Glutamatergic neuron (in vitro differentiated cells): ENCODE measurements around the gene KIAA0753. TPM values are rescaled to one million over a fixed set of nuclear protein-coding genes. Genes with fewer than 3 reads are reported as not detected.

ENCODE experiments used
- DNase-seq: peaks from one replicate; pipeline ENCODE4 v3.0.0; 2022
- H3K27ac Mint-ChIP-seq: one replicate; pipeline ENCODE4 v1.8.0; 2020; ENCODE audit warnings: mild to moderate bottlenecking, mixed read lengths, inconsistent platforms; ENCODE audit not compliant: unreplicated experiment
- H3K27me3 Mint-ChIP-seq: one replicate; pipeline ENCODE4 v1.8.0; 2020; ENCODE audit warnings: mild to moderate bottlenecking, moderate library complexity, mixed read lengths, inconsistent platforms; ENCODE audit not compliant: unreplicated experiment
- H3K36me3 Mint-ChIP-seq: one replicate; pipeline ENCODE4 v1.8.0; 2020; ENCODE audit warnings: mild to moderate bottlenecking, mixed read lengths, inconsistent platforms; ENCODE audit not compliant: unreplicated experiment
- H3K4me1 Mint-ChIP-seq: one replicate; pipeline ENCODE4 v1.8.0; 2020; ENCODE audit warnings: mild to moderate bottlenecking, low read depth, mixed read lengths, inconsistent platforms; ENCODE audit not compliant: unreplicated experiment
- H3K4me3 Mint-ChIP-seq: one replicate; pipeline ENCODE4 v1.8.0; 2020; ENCODE audit warnings: mild to moderate bottlenecking, mixed read lengths, inconsistent platforms; ENCODE audit not compliant: unreplicated experiment
- H3K9me3 Mint-ChIP-seq: one replicate; pipeline ENCODE4 v1.8.0; 2020; ENCODE audit warnings: mild to moderate bottlenecking, moderate library complexity, mixed read lengths, inconsistent platforms; ENCODE audit not compliant: unreplicated experiment
- CTCF ChIP-seq: fragments of 200-600 bp; sonication (generic); IDR thresholded peaks from one replicate; pipeline ENCODE4 v1.5.0; 2021; ENCODE audit not compliant: partially characterized antibody, unreplicated experiment
- total RNA-seq: library from RNA; stranded (reverse); fragmentation: NEBNext Ultra II Directional; extraction: Animal tissue kit (Norgen Biotek cat#: 25700); gene quantifications from one replicate; pipeline ENCODE4 v1.2.1, GENCODE V29; 2021; ENCODE audit not compliant: unreplicated experiment

KIAA0753 gene
- total RNA-seq, 1 donor from 2014 or later = 25.6 TPM

GRCh38 chr17:6639014-6639585 lies 1.4 kb downstream of the KIAA0753 start:
- Mint-ChIP-seq H3K36me3 (no peaks in the 10 kb centered on the region), H3K4me3 (peak overlapping the region; percentile 97), H3K9me3 (no peaks in the 10 kb centered on the region), H3K27me3 (peaks cover 10% of the 10 kb centered on the region), H3K4me1 (peaks cover 3% of the 10 kb centered on the region), H3K27ac (no peak overlapping the region)
- TF ChIP-seq CTCF = no peak
- no peak for DNase-seq

- no peak for TF ChIP-seq CTCF
- Mint-ChIP-seq H3K9me3 (no peaks in the 10 kb centered on the region), H3K27me3 (peaks cover 10% of the 10 kb centered on the region), H3K4me3 (no peak overlapping the region), H3K4me1 (peaks cover 3% of the 10 kb centered on the region), H3K36me3 (peaks cover 3% of the 10 kb centered on the region), H3K27ac (peak overlapping the region; percentile 52)
- DNase-seq = no peak
Observed at GRCh38 chr17:6638046-6638908, 2.2 kb downstream of the KIAA0753 start.

- Mint-ChIP-seq H3K36me3 (peaks cover 9% of the 10 kb centered on the region), H3K27ac (no peak overlapping the region), H3K4me3 (no peak overlapping the region), H3K27me3 (peaks cover 10% of the 10 kb centered on the region), H3K9me3 (no peaks in the 10 kb centered on the region), H3K4me1 (peaks cover 1% of the 10 kb centered on the region)
- DNase-seq = no peak
- no peak for TF ChIP-seq CTCF
Observed at GRCh38 chr17:6637458-6637840, 3.1 kb downstream of the KIAA0753 start.

- peaks cover 1% of the 10 kb centered on the region for H3K4me1 Mint-ChIP-seq
- no peaks in the 10 kb centered on the region for H3K9me3 Mint-ChIP-seq
- no peak overlapping the region for H3K27ac Mint-ChIP-seq
- H3K36me3 Mint-ChIP-seq = peaks cover 9% of the 10 kb centered on the region
- peaks cover 10% of the 10 kb centered on the region for H3K27me3 Mint-ChIP-seq
- no peak overlapping the region for H3K4me3 Mint-ChIP-seq
- TF ChIP-seq CTCF = no peak
- DNase-seq = no peak
Observed at GRCh38 chr17:6636616-6637457, 3.7 kb downstream of the KIAA0753 start.

GRCh38 chr17:6636105-6636504 lies 4.4 kb downstream of the KIAA0753 start:
- DNase-seq = no peak
- no peaks in the 10 kb centered on the region for H3K4me1 Mint-ChIP-seq
- no peak overlapping the region for H3K27ac Mint-ChIP-seq
- peaks cover 7% of the 10 kb centered on the region for H3K27me3 Mint-ChIP-seq
- peaks cover 9% of the 10 kb centered on the region for H3K36me3 Mint-ChIP-seq
- no peak overlapping the region for H3K4me3 Mint-ChIP-seq
- no peaks in the 10 kb centered on the region for H3K9me3 Mint-ChIP-seq
- no peak for TF ChIP-seq CTCF
